HG03066 (cell line): ENCODE measurements around the gene SHROOM2.
A peak's percentile ranks its signal among the peaks of the same experiment; 100 is the strongest.

Experiments
- ATAC-seq: cut with Tn5 transposase; IDR thresholded peaks from one replicate; pipeline ENCODE4 v1.9.1; 2021; ENCODE audit warnings: low read depth; ENCODE audit not compliant: unreplicated experiment

SHROOM2 gene

DNA sequence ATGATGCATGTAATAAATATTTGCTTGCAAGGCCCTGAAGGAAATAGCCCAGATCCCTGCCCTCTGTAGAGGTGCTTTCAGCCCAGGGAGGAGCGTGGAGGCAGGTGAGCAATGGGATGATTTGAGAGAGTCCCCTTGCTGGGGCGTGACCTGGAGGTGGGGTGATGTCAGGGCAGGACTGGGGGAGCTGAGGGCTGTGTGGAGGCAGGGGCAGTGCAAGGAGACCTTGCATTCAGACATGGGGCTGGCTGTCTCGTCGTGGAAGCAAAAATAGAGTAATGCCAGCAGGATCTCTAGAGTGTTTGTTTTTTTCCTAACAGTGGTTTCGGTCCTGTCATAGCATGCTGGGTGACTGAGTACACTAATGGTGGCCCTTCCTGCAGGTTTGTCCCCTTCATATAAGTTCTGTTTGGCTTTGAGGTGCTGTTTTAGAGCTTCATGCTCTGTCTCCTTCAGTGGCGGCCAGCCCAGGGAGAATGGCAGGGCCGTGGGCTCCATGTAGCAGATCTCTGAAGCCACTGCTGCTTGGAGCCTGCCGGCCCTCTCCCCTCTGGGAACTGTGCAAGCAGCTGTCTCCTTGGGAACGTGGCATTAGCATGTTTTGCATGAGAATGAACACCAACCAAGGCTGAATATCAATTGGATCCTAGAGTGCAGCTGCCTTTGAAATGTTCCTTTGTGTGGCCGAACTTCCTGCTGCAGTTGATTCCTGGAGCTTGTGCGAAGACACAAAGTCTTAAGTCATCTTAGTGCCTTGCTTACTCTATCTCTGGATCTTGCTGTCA, 141.7 kb downstream of the SHROOM2 start:
- ATAC-seq = no peak

GRCh38 chrX:9935436-9935835, 149.2 kb downstream of the SHROOM2 start:
- no peak for ATAC-seq

GRCh38 chrX:9937761-9938160, 151.5 kb downstream of the SHROOM2 start:
- no peak for ATAC-seq

GRCh38 chrX:9938516-9938915, 152.3 kb downstream of the SHROOM2 start:
- ATAC-seq = no peak

GRCh38 chrX:9940421-9940820, 154.2 kb downstream of the SHROOM2 start:
- ATAC-seq = no peak

DNA sequence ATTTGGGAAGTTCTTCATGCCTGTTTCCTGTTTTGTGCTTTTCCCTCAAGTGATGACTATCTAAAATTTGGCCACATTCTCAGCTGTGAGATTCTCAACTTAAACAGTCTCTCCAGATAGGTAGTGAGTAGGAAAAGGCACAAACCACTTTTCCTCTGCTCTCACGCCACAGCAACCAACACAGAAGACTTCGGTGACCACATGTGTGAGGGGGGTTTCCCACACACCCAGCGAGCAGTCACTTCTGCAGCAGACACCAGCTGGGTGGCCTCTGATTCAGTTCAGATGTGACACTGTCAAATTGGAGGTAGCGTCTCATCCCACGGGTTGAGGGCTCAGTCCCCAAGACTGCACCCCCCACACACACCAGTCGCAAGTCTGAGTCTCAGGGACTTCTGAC, 155.9 kb downstream of the SHROOM2 start:
- ATAC-seq = peak; percentile 90

GRCh38 chrX:9943420-9943819, 157.2 kb downstream of the SHROOM2 start:
- ATAC-seq = no peak

DNA sequence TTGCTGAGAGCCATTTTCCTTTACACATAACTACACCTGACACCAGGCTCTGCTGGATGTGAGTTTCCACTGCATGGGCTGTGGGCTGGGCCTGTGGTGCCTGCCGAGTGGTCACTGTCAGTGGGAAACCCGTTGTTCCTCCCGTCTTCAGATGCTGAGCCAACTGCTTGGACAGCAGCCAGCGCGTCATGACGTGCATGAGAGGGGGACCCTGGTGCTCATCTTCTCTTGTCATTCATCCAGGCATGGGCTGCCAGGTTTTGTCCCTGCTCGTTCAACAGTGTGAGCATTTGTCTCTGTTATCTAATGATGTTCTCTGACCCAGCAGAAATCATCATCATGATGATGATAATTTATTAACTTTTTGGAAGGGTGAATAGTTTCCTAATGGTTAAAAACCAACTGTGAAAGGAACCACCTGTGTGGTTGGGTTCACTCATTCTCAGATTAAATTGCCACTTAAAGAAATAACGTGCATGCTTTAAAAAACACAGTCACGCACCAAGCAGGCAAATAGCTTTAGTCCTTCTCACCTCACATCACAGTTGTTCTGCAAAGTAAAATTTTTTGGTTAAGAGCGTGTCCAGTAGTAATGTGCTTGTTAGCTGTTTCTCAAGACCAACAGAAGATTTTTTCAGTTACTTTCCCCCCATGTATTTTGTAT, 161.0 kb downstream of the SHROOM2 start:
- ATAC-seq = no peak

DNA sequence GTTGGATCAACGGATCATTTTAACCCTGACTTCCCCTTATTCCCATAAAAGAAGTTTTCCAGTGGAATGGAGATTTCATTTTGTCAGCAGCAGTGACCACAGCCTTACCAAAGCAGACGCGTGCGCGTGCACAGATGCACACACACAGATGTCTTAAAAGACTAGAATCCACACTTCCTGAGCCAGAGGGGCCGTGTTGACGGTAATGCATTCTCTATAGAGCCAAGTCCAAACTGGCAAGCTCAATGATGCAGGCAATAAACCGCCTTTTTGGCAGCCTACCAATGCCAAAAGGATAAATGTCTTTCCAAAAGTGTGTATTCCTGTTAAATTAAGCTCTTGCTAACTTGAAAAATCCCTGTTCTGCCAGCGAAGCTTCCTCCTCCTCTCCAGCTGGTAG, 162.2 kb downstream of the SHROOM2 start:
- no peak for ATAC-seq

- ATAC-seq = no peak
These were observed 166.1 kb downstream of the SHROOM2 start for GRCh38 chrX:9952300-9952699.

- no peak for ATAC-seq
These were observed 167.2 kb downstream of the SHROOM2 start for GRCh38 chrX:9953396-9953795.

DNA sequence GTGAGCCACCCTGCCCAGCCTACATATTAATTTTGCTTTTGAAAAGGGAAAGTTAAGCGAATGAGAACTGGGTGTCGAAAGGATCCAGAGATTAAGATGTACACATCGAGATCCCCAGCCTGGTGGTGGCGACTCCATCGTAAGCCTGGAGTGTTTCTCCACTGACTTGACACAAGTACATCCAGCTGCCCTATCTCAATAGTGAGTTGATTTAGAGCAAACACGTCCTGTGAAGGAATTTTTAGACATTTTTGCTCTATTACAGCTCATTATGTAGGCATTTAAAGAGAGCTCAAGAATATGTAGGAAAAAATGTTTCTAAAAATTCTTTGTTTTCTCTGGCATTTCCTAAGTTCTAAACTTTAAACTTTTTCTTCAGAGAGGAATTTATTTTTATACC, 169.3 kb downstream of the SHROOM2 start:
- no peak for ATAC-seq

- ATAC-seq = no peak
These were observed 171.5 kb downstream of the SHROOM2 start for GRCh38 chrX:9957743-9958142.

DNA sequence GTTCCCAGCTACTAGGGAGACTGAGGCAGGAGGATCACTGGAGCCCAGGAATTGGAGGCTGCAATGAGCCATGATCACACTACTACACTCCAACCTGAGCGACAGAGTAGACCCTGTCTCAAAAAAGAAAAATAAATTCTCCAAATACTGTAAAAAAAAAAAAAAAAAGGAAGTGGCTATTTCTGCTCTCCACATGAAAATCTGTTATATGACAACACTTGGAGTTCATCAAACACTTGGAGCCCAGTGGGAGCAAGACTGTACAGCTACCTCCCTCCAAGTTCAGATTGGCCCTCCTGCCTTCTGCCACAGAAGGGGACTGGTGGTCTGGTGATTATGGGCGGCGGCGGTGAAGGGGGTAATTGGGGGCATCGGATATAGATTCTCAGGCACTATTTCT, 172.0 kb downstream of the SHROOM2 start:
- ATAC-seq = no peak

DNA sequence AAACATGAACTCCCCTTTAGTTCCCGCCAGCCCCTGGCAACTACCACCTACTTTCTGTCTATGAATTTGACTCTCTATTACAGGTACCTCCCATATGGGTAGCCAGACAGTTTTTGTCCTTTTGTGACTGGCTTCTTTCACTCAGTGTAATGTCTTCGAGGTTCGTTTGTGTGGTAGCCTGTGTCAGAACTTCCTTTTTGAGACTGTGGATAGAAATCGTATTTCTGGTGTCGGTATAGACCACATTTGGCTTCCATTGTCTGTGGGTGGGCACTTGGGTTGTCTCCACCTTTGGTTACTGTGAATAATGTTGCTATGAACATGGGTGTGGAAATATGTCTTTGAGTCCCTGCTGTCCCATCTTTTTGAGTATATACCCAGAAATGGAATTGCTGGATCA, 175.5 kb downstream of the SHROOM2 start:
- ATAC-seq = no peak

DNA sequence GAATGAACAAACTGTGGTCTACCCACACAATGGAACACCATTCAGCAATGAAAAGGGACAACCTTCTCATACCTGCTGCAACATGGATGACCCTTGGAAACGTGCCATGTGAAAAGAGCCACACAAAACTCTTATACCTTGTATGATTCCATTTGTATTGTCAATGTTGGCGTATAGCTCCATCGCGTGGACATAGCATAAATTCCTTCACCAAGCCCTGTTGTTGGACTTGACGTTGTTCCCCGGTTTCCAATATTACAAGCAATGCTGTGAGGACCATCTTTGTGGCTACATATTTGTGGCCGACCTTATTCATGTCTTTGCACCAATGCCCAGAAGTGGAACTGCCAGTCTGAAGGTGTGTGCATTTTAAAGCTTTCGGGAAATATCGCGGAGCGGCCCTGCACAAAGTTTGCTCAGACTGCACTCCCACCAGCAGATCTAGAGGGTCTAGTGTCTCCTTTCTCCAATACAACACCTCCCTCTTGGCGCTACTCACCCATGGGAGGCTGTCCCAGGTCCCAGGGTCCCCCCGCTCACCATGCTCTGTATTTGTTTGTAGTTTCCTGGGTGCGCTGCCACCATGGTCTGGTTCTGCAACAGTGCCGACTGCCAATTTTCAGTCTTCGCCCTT, 180.7 kb downstream of the SHROOM2 start, which contains the start of gene CLDN34:
TSS of gene CLDN34 (plus strand) at position 584 of the 634 bp plus-strand sequence. CDS start at position 584, 0 bp downstream.
- ATAC-seq = no peak

GRCh38 chrX:9977635-9978034, 191.4 kb downstream of the SHROOM2 start:
- ATAC-seq = no peak

- ATAC-seq = no peak
These were observed 194.2 kb downstream of the SHROOM2 start for GRCh38 chrX:9980401-9980800.

- ATAC-seq = no peak
These were observed 194.7 kb downstream of the SHROOM2 start for GRCh38 chrX:9980927-9981326.

DNA sequence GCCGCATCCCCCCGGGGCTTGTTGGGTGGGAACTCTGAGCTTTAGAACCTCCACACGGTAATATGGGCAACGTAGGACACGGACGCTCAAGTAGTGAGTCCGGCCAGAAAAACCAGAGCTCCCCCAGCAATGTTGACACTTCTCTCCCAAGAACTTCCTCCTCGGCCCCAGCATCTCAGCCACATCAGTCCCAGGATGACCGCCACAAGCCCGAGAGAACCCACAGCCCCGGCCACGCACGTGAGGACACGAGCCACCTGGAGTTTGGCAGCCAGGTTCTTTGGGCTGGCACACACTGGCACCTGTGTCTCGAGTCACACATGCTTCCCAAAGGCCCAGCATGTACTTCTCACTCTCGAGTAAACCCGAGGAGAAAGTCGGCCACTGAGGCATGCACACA, 197.2 kb downstream of the SHROOM2 start:
- no peak for ATAC-seq

- no peak for ATAC-seq
These were observed 197.6 kb downstream of the SHROOM2 start for GRCh38 chrX:9983846-9984245.

DNA sequence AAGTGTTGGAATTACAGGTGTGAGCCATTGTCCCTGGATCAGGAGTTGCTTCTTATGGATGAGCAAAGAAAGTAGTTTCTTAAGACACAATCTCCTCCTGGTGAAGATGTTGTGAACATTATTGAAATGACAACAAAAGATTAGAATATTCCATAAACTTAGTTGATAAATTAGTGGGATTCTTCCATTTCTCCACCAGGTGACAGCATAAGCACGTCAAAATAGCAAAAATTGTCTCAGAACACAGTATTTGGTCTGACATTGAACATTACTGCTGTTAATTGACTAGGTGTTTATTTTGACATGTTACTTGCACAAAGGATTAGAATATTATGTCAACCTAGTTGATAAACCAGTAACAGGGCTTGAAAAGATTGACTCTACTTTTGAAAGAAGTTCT, 202.5 kb downstream of the SHROOM2 start:
- no peak for ATAC-seq
